GM19452 (cell line): ENCODE data around the gene AOC3.
"Not testable (repeated sequence)": the region's sequence is repeated elsewhere in the genome, so short reads cannot be mapped to it uniquely, and the experiment has no call there.

Experiments
- ATAC-seq: cut with Tn5 transposase; IDR thresholded peaks from one replicate; pipeline ENCODE4 v1.9.1; 2021; ENCODE audit not compliant: unreplicated experiment

Gene AOC3

DNA sequence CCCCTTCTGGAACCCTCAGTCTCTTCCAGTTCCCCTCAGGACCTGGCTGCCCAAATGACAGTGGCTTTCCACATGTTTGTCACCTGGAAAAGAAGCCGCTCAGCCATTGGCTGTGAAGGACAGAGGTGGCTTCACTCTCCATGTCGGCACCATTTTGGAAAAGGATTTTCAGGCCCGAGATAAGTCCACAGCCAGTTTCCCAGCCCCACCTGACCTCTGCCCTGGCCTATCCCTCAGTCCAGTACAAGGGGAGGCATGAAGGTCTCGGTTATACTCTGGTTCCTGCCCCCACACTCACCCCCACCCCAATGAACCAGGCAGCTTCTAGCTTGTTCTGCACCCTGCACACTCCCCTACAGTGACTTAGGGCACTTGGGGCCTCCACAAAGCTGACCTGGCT is 15.2 kb downstream of the AOC3 start:
- no peak for ATAC-seq

DNA sequence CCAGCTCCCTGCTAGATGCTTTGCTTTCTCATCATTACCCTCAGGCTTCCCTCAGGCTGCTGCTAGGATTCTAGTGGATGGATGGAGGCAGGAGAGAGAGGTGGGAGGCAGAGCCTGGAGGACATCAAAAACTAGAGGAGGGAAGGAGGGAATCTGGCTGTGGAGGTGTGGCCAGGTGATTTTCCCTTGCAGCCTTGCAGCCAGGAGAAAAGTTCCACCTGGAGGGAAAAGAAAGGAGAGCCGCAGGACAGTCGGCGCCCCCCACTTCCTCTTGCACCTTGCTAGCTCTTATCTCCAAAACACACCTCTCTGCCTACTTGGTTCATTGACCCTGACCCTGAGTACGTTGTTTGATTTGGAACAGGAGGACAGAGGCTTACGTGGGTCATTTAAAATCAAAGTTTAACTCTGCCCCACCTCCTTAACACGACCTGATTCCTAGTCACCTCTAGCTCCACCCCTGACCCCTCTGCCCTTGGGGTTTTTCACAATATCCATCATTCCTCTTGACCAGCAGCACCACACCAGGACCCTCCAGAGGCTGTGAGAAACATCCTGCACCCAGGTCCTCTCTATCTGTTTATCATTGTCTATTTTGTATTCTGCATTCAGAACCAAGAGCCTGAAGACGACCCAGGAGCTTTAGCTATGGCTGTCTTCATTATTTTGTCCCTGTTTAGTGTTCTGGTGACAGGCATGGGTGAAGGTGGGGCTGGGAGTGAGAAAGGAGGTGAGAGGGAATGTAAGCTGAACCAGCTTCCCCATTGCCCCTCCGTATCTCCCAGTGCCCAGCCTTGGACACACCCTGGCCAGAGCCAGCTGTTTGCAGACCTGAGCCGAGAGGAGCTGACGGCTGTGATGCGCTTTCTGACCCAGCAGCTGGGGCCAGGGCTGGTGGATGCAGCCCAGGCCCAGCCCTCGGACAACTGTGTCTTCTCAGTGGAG is 15.9 kb downstream of the AOC3 start:
- no peak for ATAC-seq

DNA sequence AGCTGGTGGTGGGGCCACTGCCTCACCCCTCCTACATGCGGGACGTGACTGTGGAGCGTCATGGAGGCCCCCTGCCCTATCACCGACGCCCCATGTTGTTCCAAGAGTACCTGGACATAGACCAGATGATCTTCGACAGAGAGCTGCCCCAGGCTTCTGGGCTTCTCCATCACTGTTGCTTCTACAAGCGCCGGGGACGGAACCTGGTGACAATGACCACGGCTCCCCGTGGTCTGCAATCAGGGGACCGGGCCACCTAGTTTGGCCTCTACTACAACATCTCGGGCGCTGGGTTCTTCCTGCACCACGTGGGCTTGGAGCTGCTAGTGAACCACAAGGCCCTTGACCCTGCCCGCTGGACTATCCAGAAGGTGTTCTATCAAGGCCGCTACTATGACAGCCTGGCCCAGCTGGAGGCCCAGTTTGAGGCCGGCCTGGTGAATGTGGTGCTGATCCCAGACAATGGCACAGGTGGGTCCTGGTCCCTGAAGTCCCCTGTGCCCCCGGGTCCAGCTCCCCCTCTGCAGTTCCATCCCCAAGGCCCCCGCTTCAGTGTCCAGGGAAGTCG is 16.8 kb downstream of the AOC3 start:
- ATAC-seq = not testable (repeated sequence)

DNA sequence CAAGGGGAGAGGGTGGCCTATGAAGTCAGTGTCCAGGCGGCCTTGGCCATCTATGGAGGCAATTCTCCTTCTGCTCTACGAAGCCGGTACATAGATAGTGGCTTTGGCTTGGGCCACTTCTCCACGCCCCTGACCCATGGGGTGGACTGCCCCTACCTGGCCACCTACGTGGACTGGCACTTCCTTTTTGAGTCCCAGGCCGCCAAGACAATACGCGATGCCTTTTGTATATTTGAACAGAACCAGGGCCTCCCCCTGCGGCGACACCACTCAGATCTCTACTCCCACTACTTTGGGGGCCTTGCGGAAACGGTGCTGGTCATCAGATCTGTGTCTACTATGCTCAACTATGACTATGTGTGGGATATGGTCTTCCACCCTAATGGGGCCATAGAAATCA is 17.3 kb downstream of the AOC3 start:
- ATAC-seq = no peak

DNA sequence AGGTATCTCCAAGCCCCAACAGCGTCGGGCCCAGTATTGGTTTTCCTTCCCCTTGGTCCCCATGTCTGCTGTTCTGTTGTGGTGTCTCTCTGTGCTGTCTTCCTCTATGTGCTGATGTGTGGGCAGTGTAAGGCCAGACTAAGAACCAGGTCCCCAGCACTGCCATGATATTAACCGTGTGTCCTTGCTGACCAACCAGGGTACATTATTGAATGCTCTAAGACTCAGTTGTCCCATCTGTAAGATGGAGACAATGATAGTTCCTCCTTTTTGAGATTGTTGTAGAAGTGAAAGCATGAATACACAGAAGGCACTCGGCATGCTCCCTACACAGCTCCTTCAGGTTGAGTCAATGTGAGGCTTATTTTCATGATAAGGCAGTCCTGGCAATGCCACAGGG is 20.6 kb downstream of the AOC3 start:
- no peak for ATAC-seq

DNA sequence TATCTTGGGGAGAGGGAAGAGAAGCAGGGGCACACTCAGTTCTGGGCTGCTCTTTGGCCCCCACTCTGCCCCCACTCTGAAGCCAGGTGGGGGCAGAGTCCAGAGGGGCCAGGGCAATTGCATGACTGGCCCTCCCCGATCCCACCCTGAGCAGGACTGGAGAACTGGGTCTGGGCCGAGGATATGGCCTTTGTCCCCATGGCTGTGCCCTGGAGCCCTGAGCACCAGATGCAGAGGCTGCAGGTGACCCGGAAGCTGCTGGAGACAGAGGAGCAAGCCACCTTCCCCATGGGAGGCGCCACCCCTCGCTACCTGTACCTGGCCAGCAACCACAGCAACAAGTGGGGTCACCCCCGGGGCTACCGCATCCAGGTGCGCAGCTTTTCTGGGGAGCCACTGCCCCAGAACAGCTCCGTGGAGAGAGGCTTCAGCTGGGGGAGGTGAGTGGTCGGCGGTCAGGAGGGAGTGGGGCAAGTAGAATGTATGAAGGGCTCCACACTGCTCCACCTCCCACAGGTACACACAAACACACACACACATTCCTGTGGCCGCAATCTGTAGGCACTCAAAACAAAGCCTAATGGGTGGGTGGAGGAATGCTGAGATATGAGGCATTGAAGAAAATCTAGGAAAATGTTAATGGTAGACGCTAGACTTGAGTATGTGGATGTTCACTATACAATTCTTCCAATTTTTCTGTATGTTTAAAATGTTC is 21.4 kb downstream of the AOC3 start:
- no peak for ATAC-seq

DNA sequence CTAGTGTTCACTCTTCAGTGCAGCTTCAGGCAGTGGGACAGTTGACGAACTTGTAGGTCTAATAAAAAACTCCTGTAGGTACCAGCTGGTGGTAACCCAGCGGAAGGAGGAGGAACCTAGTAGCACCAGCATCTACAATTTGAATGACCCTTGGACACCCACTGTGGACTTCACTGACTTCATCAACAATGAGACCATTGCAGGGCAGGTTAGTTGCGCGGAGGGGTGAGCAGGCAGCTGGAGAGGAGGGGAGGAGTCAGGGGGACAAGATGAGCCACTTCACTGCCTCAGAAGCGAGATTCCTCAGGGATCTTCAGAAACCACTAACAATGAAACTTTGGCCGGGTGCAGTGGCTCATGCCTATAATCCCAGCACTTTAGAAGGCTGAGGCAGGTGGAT is 22.3 kb downstream of the AOC3 start:
- ATAC-seq = no peak

DNA sequence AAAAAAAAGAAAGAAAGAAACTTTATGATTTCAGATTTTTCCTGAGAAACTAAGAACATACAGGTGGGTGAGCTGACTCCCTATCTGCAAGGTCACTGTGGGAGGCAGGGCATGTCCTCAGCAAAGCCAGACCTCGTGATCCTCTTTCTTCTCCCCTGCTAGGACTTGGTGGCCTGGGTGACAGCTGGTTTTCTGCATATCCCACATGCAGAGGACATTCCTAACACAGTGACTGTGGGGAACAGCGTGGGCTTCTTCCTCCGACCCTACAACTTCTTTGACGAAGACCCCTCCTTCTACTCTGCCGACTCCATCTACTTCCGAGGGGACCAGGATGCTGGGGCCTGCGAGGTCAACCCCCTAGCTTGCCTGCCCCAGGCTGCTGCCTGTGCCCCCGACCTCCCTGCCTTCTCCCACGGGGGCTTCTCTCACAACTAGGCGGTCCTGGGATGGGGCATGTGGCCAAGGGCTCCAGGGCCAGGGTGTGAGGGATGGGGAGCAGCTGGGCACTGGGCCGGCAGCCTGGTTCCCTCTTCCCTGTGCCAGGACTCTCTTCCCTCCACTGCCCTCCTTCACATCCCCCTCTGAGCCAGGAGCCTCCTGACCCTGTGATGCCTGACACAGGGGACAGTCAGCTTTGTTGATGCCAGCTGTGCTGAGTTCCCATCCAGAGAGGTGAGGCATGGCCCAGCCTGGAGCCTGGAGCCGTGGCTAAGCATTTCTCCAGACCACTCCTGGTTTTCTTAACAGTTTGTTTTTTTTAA is 23.1 kb downstream of the AOC3 start:
- ATAC-seq = not testable (repeated sequence)

DNA sequence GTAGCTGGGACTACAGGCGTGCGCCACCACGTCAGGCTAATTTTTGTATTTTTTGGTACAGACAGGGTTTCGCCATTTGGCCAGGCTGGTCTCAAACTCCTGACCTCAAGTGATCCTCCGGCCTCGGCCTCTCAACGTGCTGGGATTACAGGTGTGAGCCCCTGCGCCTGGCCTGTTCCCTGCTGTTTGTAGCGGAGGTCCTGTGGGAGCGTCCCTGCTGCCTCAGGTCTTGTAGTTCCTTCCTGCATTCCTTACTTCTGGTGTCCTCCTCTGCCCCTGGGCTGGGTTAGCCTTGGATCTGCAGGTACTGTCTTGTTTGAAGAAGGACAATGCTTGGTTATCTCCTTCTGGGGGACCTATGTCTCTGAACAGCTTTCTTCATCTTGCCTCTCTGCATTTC is 26.0 kb downstream of the AOC3 start:
- no peak for ATAC-seq

DNA sequence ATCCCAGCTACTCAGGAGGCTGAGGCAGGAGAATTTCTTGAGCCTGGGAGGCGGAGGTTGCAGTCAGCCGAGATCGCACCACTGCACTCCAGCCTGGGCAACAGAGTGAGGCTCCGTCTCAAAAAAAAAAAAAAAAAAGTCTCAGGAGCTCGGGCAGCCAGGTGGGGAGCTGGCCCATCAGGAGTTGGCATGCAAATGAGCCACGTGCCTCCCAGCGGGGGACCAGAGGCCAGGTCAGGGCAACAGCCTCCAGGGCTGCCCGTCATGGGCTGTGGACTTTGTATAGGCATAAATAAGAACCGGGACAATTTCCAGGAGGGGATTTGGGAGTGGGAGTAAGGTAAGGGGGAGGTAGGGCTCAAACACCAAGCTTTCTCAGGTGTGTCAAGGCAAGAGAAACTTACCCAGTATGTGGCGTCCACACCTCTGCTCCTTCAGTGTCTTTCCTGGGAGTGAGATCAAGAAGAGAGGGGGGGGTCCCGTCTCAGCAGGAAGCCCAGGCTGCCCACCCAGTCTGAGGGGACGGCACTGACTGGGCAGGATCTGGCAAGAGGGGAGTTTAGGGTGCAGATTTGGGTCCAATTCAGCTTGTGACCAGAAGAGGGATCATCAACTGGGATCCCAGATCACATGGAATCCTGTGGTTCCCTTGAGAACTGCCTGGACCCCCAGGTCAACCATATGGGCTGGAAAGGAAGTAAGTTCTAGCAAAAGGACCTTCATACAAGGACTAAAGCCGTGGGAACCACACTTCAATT is 27.3 kb downstream of the AOC3 start:
- no peak for ATAC-seq

DNA sequence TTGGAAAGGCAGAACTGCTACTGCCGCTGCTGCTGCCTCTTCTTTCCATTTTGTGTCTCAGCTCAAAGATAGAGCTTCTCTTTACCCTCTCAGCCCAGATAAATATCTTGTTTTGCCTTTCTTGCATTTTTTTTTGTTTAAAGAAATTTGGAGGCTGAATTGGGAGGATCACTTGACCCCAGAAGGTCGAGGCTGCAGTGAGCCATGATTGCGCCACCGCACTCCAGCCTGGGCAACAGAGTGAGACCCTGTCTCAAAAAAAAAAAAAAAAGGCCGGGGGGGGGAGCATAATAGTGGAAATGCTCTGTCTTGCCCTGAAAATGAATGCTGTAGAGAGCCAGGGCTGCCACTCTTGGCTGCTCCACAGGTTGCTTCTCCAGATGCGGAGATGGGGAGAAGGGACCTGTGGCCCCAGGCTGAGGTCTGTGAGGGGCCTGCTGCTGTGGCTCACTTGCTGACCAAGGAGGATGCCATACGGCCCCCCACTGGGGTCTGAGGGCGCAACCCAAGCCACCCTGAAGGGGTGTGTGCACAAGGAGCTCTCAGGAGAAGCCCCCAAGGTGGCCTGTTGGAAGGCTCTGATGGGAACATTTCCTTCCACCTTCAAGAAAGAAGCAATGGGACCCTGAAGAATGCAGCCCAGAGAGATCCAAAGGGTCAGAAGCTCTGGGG is 28.1 kb downstream of the AOC3 start:
- no peak for ATAC-seq

DNA sequence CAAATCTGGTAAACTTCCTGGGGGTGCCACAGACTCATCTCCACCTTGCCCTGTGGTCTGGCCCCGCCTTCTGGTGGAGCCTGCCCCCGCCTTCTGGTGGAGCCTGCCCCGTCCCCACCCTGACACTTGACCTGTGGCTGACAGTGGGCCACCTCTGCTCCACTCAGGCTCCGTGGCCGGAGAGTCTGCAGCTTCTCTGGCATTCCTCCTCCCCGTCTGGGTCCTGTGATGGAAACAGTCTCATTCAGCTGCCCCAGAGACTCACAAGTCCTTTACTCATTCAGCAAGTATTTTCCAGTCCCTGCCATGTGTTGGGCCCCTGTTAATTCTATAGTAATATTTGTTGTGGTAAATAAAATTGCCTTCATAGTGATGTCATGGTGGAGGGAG is 28.6 kb downstream of the AOC3 start:
- ATAC-seq = no peak

DNA sequence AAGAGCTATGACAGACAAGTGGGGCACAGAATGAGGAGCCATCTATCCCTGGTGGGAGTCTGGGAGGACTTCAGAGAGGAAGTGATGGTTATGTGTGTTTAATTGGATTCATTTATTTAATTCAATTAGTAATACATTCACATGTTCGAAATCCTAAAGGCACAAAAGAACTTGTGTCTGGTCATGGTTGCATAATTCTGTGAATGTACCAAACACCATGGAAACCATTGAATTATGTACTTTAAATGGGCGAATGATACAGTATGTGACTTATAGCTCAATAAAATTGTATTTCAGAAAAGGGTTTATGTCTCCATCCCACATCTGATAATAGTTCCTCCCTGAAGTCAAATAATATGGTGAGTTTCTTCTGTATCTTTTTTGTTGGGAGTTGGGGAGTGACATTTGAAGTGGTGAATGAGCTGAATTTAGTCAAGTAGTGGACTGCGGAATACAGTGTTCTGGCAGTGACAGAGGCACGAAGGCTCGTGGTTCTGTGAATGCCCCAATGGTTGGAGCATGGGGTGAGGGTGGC is 29.8 kb downstream of the AOC3 start:
- no peak for ATAC-seq

DNA sequence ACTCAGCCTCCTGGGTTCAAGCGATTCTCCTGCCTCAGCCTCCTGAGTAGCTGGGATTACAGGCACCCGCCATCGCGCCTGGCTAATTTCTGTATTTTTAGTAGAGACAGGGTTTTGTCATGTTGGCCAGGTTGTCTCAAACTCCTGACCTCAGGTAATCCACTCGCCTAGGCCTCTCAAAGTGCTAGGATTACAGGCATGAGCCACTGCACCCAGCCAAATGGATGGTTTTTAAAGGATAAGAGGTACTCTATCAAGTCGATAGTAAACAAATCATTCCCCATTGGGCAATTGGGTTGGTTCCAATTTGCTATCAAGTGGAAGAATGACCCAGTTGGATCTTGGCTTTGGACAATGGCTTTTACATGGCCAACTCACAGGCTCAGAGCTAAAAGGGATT is 30.7 kb downstream of the AOC3 start:
- not testable (repeated sequence) for ATAC-seq

DNA sequence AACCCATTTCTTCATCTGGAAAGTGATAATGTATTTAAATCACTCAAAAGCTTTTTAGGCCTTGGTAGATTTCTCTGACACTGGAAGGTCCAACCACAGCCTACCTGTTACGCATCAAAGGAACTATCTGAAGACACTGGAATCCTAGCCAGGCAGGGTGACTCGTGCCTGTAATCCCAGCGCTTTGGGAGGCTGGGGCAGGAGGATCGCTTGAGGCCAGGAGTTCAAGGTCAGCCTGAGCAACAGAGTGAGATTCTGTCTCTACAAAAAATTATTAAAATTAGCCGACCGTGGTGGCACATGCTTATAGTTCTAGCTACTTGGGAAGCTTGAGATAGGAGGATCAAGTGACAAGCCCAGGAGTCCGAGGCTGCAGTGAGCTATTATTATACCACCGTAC is 31.2 kb downstream of the AOC3 start:
- no peak for ATAC-seq

DNA sequence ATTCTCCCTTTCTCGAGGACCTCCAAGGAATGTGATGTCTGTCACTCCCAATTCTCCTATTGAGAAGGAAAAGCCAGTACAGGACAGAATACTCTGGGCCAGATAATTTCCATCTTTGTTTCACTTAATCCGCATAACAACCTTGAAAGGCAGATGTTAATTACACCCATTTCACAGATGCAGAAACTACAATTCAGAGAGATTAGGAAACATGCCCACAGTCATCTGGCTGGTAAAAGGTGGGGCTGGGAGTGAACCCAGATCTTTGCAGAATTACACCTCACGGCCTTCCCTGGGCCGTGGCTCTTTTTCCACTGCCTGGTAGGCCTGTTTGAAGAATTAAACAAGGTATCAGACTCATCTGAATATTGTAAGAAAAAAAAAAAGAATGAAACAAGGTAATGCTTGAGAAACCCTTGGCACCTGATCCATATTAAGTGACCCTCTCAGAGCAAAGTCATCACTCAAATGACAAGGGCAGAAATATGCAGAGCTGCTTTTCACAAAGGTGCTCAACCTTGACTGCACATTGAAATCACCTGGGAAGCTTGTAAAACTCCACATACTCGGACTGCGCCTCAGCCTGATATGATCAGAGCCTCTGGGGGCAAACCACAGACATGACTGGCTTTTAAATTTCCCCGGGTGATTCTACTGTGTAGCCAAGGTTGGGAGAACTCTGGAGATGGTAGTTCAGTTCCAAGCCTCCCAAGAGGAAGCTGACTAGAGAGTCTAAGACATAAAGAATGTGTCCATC is 33.0 kb downstream of the AOC3 start:
- no peak for ATAC-seq

DNA sequence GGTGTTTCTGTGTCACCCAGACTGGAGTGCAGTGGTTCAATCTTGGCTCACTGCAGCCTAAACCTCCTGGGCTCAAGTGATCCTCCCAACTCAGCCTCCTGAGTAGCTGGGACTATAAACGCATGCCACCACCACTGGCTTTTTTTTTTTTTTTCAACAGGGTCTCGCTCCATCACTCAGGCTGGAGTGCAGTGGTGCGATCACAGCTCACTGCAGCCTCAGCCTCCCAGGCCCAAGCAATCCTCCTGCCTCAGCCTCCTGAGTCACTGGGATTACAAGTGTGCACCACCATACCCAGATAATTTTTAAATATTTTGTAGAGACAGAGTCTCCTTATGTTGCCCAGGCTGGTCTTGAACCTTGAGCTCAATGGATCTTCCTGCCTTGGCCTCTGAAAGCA is 34.8 kb downstream of the AOC3 start:
- ATAC-seq = not testable (repeated sequence)

DNA sequence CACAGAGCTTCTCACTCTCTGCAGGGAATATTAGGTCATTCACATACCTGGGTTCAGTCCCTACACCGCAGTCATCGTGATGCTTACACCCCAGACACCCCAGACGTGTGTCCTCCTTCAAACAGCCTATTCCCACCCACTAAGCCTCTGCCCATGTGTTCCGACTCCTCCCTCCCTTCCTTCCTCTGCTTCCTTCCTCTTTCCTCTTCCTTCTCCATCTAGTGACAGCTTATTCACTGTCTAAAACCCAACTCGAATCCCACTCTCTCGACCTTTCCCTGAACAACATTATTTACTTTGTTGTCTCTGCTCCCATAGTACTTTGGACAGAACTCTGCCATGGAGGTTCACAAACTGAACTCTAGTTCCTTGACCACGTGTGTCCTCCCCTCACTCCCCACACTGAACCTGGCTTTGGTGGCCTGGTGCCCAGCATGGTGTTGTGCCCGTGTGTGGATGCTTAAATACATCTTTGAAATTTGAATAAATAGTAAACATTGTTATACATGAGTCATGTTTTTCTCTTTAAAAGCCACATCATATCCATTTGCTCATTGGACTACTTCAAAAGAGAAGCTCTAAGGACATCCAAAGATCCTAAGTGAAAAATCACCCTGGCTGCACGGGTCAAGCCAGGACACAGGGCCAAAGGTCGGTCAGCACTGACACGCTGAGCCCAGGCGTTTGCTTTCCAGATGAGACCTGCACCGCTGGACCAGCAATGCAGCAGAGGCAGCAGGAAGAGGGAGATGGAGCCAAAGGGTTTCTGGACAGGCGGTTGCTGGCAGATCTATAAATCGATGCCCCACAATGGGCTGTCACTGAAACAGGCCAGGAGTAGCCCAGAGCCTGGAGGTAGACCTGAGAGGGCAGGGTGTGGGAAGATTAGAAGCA is 35.5 kb downstream of the AOC3 start:
- ATAC-seq = no peak
